CMK (cell line): ENCODE results near the gene KRTAP8-1.
A peak's percentile ranks its signal among the peaks of the same experiment; 100 is the strongest.

Source experiments
- DNase-seq: peaks from one replicate; pipeline ENCODE4 v3.0.0-alpha.2; 2010; ENCODE audit warnings: low read depth

Gene KRTAP8-1, protein sequence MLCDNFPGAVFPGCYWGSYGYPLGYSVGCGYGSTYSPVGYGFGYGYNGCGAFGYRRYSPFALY

DNA sequence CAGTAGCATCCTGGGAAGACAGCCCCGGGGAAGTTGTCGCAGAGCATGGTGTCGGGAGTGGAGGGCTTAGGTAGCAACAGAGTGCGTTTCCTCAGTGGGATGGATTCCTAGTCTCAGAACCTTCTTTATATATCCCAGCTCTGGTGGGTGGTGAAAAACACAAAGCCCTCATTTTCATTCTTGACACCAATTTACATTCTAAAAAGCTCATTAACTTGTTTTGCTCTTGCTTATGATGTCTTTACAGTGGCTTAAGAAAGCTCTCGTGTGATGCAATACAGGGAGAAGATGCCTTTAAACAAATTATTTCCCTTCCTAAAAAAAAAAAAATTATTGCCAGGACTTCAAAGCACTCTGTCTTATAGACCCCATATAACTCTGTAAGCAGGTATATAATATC lies at the start of gene KRTAP8-1:
Gene KRTAP8-1, minus strand, starts transcription at position 101 of the 400 bp plus-strand sequence. Its CDS starts 54 bp downstream, at position 47.
- DNase-seq = no peak

- no peak for DNase-seq
Observed at GRCh38 chr21:30847627-30848500, 34.8 kb upstream of the KRTAP8-1 start.

GRCh38 chr21:30842990-30843389 lies 29.9 kb upstream of the KRTAP8-1 start:
- no peak for DNase-seq

DNA sequence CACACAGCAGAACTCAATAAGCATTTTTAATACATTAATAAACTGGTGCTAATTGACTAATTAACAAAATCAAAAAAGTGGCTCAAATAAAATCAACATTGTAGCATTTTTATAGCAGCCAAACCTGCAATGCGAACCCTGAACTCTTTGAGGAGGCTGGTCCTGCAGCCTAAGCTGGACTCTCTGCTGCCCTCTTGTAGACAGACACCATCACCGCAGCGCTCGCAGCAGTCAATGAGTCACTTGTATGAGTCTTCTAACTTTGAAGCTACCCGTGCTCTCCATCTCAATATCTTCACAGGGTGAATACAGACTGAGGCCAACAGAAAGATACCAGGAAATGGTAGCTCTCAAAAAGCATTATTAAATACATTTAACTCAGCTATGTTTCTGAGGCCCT lies 26.2 kb upstream of the KRTAP8-1 start:
- no peak for DNase-seq

DNA sequence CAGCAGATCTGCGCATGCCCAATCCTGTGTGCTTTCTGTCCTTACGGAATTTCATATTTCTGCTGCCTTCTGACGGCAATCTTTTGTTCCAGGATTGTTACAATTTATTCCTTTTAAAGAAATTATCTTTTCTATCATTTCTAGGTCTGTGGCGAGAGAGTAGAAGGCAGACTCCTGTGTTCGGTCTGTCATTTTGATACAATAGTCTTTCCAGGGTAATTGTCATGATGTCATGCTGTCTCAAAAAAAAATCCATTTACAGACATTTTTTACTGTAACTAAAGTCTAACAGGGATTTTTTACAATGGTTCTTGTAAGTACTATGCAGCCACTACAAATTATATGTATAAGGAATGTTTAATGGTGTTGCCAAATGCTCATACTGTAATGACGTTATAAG lies 25.5 kb upstream of the KRTAP8-1 start:
- DNase-seq = no peak

- DNase-seq = peak; percentile 37
Observed at GRCh38 chr21:30831194-30831765, 18.2 kb upstream of the KRTAP8-1 start.

GRCh38 chr21:30829659-30830058 lies 16.6 kb upstream of the KRTAP8-1 start, which contains the start of gene KRTAP7-1:
KRTAP7-1 (minus strand) TSS chr21:30829759; CDS start chr21:30829698, 61 bp downstream.
- no peak for DNase-seq

DNA sequence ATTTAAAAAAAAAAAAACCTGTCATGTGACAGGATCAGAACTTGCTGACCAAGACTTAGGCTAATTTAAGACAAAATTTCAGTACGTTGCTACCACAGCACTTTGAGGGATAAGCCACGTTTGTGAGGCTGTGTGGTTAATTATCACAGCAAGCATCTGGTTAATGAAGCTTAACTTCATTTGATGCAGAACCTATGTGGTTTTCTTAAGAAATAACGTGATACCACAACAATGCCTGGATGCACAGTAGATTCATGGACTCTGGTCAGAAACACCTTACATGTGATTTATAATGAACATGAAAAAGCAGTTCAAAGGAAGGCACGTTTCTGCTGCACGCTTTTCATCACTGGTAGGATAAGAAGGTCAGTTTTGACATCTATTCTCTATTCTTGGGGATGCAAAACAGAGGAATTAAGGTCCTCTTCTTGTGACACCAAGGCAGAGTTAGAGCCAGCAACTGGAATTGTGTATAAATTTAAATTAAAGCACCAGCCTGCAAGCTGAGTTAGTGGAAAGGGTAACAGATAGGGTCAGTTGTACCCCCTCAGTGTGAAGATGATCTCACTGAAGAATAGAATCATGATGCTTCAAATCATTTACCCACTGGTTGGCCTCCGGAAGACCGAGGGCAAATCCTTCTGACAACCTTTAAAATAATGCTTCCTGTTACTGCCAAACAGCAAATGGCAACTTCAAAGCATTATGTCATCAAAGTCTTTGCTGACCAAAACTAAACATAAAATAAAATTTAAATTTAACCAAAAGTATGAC lies 6.0 kb upstream of the KRTAP8-1 start:
- DNase-seq = no peak

DNA sequence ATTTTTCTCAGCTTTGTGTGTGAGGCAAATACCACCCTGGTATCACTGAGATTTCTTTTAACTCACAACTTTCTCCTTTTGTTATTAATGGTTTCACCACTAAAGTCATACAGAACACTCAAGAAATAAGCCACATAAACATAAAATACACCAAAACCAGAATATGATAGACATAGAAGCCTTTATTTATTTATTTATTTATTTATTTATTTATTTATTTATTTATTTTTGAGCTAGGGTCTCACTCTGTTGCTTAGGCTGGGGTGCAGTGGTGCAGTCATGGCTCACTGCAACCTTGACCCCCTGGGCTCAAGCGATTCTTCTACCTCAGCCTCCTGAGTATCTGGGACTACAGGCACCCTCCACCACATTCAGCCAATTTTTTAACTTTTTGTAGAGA lies 12.5 kb downstream of the KRTAP8-1 start:
- no peak for DNase-seq

- DNase-seq = no peak
Observed at GRCh38 chr21:30793581-30794314, 19.3 kb downstream of the KRTAP8-1 start.

DNA sequence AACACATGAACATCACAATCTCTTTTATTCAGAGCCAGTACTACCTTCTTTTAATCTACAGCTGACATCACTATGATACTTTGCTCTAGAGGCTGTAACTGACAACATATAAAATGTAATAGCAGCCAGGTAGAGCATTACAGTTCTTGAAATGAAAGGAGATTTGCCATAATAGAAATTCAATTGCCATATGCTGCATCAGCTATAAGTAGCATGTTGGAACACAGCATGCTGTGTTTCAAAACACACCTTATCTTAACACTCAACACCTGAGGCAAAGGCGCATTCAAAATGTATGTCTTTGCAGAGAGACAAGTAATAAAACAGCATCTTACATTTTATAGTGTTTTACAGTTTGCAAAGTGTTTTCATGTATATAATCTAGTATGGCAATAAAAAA lies 33.8 kb downstream of the KRTAP8-1 start:
- no peak for DNase-seq

DNA sequence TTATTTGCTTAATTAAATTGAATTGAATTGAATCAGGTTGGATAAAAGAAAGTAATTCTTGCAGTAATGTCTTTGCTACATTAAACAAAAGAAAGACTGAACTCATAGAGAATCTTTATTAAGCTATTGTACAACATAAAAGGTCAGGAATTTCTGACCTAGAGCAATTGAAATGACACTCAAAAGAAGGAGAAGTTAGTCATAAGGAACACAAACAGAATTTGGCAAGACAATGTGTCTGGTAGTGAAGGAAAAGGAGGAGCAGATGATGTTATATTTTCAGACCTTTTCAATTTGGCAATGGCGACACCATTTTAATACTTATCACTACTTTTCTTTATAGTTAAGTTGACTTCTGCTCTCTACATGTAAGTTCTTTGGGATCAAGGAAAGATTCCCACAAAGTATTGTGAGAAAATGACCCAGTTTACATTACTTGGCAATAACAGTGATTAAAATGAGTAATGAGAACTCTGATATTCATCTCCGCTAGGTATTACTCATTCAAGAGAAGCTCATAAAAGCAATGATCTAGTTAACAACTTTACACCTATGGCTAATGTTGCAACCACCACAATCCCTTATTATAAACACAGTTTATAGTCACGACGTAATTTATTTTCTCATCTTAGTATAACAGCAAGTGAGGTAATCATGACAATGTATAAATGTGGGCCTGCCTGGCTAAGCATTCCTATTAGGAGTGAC lies 43.2 kb downstream of the KRTAP8-1 start:
- no peak for DNase-seq
